ENCODE measurements around the gene PRKAG2. TPM values are rescaled to one million over a fixed set of nuclear protein-coding genes. Genes with fewer than 3 reads are reported as not detected.
"Not testable (repeated sequence)": the region's sequence is repeated elsewhere in the genome, so short reads cannot be mapped to it uniquely, and the experiment has no call there.

The PRKAG2 gene
- total RNA-seq, 1 experiment from 2014 or later, result 59.7 TPM

- DNase-seq (ENCODE audit: low spot score), result not testable (repeated sequence)
Observed at GRCh38 chr7:151748021-151748420, 128.9 kb downstream of the PRKAG2 start.

- DNase-seq (ENCODE audit: low spot score), result no peak
Observed at GRCh38 chr7:151745706-151746105, 131.2 kb downstream of the PRKAG2 start.

- DNase-seq (ENCODE audit: low spot score), result peak; percentile 88
Observed at GRCh38 chr7:151744656-151745638, 132.0 kb downstream of the PRKAG2 start.

GRCh38 chr7:151744051-151744580, 132.8 kb downstream of the PRKAG2 start:
- no peak for DNase-seq (ENCODE audit: low spot score)

GRCh38 chr7:151743481-151743983, 133.4 kb downstream of the PRKAG2 start:
- no peak for DNase-seq (ENCODE audit: low spot score)

GRCh38 chr7:151742713-151743480, 134.0 kb downstream of the PRKAG2 start:
- peak; percentile 59 for DNase-seq (ENCODE audit: low spot score)

- no peak for DNase-seq (ENCODE audit: low spot score)
Observed at GRCh38 chr7:151741585-151741984, 135.3 kb downstream of the PRKAG2 start.

- no peak for DNase-seq (ENCODE audit: low spot score)
Observed at GRCh38 chr7:151740081-151740851, 136.6 kb downstream of the PRKAG2 start.

GRCh38 chr7:151738925-151739324, 138.0 kb downstream of the PRKAG2 start:
- no peak for DNase-seq (ENCODE audit: low spot score)

- DNase-seq (ENCODE audit: low spot score), result peak; percentile 95
Observed at GRCh38 chr7:151736403-151736909, 140.5 kb downstream of the PRKAG2 start.

- DNase-seq (ENCODE audit: low spot score), result no peak
Observed at GRCh38 chr7:151735851-151736402, 141.0 kb downstream of the PRKAG2 start.

- no peak for DNase-seq (ENCODE audit: low spot score)
Observed at GRCh38 chr7:151735186-151735850, 141.6 kb downstream of the PRKAG2 start.

GRCh38 chr7:151732834-151733592, 143.9 kb downstream of the PRKAG2 start:
- DNase-seq (ENCODE audit: low spot score), result no peak

- no peak for DNase-seq (ENCODE audit: low spot score)
Observed at GRCh38 chr7:151732292-151732691, 144.6 kb downstream of the PRKAG2 start.

- DNase-seq (ENCODE audit: low spot score), result no peak
Observed at GRCh38 chr7:151731022-151731441, 145.9 kb downstream of the PRKAG2 start.

GRCh38 chr7:151730591-151730990, 146.3 kb downstream of the PRKAG2 start:
- DNase-seq (ENCODE audit: low spot score), result no peak

- DNase-seq (ENCODE audit: low spot score), result no peak
Observed at GRCh38 chr7:151729521-151729921, 147.4 kb downstream of the PRKAG2 start.

- no peak for DNase-seq (ENCODE audit: low spot score)
Observed at GRCh38 chr7:151728746-151729145, 148.2 kb downstream of the PRKAG2 start.

- no peak for DNase-seq (ENCODE audit: low spot score)
Observed at GRCh38 chr7:151728286-151728660, 148.6 kb downstream of the PRKAG2 start.

Data from A172 (cell line).